Hematopoietic multipotent progenitor cell treated with erythropoietin and hydrocortisone succinate and interleukin-3 and kit ligand, for 8 days (in vitro differentiated cells): ENCODE data around the gene KCNIP4.
A peak's percentile ranks its signal among the peaks of the same experiment; 100 is the strongest.

Experiments
- DNase-seq: peaks from one replicate; pipeline ENCODE4 v3.0.0-alpha.2; 2015

The KCNIP4 gene

DNA sequence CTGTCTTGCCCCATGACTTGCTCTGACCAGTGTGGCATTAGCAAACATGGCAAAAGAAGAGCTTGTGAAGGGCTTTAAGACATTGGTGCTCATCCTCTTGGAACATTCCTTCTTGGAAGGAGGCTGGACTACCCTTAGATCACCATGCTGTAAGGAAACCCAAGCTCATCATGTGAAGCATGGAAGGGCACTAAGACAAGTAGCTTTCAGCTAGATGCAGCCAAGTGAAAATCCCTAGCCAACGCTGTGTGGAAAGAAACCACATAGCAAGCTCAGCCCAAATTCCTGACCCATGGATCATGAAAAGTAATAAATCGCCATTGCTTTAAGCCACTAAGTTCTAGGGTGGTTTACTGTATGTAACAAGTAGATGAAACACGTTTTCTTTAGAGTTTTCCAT is 1260.7 kb downstream of the KCNIP4 start:
- DNase-seq = no peak

DNA sequence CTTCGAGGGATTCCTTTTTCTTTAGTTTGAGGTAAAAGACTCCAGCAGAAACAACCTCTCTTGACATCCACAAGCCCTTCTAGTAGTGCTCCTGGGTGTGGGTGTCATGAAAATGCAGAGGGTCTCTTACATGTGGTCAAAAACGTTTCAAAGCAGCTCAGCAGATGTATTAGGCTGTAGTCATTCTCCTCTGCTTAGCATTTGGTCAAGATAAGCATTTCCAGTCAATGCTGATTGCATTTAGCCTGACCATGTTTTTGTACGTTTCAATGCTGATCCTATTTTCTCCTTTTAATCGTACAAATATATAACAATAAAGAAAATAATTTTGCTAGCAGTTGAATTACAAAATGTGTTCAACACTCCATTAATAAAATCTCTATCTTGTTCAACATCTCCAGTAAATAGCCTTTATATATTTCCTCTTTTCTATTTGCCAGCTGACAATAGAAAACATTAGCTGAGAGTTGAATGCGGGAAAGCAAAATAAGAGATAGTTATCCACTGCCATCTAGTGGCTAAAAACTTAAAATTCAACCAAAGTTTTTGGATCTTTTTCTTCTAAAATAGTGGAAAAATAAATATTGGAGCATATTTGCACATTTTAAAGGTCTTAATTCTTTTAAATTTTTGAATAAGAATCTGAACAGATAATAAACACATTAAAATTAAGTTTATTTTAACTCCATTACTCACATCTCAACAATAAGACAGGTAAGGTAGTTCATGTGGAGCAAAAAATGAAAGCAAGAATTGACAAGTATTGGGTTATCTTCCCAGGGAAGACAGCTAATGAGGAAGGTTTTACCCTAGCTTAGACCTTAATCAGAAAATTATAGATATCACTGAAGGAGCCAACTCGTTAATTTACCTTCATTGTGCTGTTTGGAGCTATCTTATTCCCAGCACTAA is 1263.5 kb downstream of the KCNIP4 start:
- peak; percentile 27 for DNase-seq

DNA sequence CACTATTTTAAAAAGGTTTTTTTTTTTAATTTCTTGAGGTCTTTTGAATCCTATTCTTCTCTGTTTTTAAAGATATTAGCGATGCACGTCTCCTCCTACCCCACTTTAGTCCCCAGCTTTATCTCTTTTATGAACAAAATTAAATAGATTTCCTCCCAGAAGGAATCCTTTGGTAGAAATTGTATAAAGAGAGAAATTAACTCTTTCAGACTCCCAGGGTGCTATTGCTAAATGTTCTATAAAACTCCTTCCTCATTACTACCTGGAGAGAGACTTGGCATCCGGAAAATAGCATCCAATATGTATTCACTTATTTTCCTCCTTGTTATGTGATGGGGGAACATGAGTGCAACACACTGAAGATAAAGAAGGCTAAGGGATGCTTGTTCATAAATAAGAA is 1264.8 kb downstream of the KCNIP4 start:
- no peak for DNase-seq

DNA sequence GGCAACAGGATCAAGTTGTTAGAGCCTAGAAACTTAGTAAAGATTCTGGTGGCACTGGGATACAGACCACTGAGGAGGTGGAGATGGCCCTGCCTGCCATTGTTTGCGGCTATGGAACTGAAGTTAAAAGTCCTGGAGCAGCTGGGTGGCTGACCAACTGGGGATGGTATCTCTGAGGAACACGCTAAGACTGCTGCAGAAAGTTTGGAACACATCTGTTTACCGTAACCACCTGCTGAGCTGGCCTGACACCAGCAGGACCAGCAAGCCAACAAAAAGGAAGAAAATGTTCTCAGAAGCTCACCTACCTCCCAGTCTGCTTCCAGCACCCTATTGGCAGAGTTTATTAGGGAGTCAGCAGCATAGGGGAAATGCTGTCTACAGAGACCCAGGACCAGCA is 1265.7 kb downstream of the KCNIP4 start:
- DNase-seq = no peak

DNA sequence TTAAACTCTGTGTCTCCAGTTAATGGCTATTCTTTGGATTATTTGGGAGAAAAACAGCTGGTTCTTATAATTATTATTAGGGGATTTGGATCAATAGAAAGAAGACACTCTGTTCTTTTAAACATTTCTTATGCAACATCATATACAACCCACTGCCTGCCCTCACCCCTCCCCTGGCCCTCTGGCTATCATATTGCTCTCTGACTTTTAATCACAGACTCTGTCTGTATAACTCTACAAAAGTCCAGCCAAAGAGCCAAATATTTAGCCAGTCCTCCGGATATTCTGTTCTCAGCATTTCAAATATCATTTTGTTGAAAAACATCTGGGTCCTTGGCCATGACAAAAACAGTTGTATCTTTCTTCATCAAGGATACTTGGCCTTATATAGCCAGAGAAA is 1267.3 kb downstream of the KCNIP4 start:
- DNase-seq = no peak

DNA sequence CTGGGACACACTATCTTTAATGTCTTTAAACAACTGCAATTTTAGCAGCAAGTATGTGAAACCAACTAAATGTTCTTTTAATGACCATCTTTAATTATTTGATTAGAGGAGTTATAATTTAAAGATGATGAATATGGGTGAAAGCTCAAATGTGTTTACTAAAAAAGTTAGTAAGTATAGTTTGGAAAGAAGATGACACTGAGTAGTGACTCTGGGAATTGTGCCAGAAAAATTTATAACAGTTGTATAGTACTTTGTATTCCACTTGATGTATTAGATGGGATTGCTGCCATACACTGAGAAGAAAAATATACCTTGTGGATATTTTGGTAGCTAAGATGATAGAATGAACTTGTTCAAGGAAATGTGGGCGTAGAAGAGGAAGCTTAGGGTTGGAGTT is 1267.8 kb downstream of the KCNIP4 start:
- no peak for DNase-seq

DNA sequence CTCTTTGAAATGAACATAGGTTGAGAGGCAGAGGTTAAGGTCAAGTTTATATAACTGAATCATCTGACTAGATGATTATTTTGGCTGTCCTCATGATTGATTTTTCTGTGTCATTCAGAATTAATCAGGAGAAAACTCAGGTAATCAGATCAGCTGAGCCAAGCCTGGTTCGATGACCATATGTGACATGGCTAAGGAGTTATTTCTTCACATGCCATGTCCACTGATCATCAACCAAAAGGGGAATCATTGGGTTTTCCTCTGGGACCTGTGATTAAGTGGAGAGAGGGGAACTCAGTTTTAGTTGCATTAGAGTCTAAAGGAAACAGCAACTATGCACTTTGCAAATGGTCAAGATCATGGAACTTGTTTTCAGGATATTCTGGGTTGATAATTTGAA is 1268.6 kb downstream of the KCNIP4 start:
- DNase-seq = no peak
